GM18520 (cell line): Measurements from ENCODE around the gene SOX4.

Experiments
- ATAC-seq: cut with Tn5 transposase; IDR thresholded peaks from one replicate; pipeline ENCODE4 v1.9.1; 2021; ENCODE audit not compliant: unreplicated experiment

Gene SOX4

GRCh38 chr6:21593927-21594415, 420 bp downstream of the SOX4 start:
- ATAC-seq, result no peak

GRCh38 chr6:21594416-21595281, 1.1 kb downstream of the SOX4 start:
- ATAC-seq, result no peak

GRCh38 chr6:21595285-21596144, 2.0 kb downstream of the SOX4 start:
- ATAC-seq, result no peak

GRCh38 chr6:21596145-21596948, 2.8 kb downstream of the SOX4 start:
- ATAC-seq, result no peak

GRCh38 chr6:21596949-21597682, 3.6 kb downstream of the SOX4 start:
- ATAC-seq, result no peak

- ATAC-seq, result no peak
These were observed 4.5 kb downstream of the SOX4 start for GRCh38 chr6:21597801-21598673.

- no peak for ATAC-seq
These were observed 5.1 kb downstream of the SOX4 start for GRCh38 chr6:21598674-21599023.

GRCh38 chr6:21599051-21599696, 5.6 kb downstream of the SOX4 start:
- no peak for ATAC-seq

GRCh38 chr6:21601339-21601923, 7.9 kb downstream of the SOX4 start:
- no peak for ATAC-seq

- ATAC-seq, result no peak
These were observed 8.4 kb downstream of the SOX4 start for GRCh38 chr6:21601932-21602390.

GRCh38 chr6:21603082-21603952, 9.8 kb downstream of the SOX4 start:
- ATAC-seq, result no peak

GRCh38 chr6:21604081-21604480, 10.5 kb downstream of the SOX4 start:
- no peak for ATAC-seq

- ATAC-seq, result no peak
These were observed 11.6 kb downstream of the SOX4 start for GRCh38 chr6:21605166-21605565.

GRCh38 chr6:21608601-21609000, 15.1 kb downstream of the SOX4 start:
- ATAC-seq, result no peak

GRCh38 chr6:21609881-21610329, 16.4 kb downstream of the SOX4 start:
- ATAC-seq, result no peak

- ATAC-seq, result peak; percentile 52
These were observed 16.8 kb downstream of the SOX4 start for GRCh38 chr6:21610341-21610740.

GRCh38 chr6:21611485-21611884, 17.9 kb downstream of the SOX4 start:
- no peak for ATAC-seq
